GM18861 (cell line): ENCODE data around the gene MAGEB17.
A peak's percentile ranks its signal among the peaks of the same experiment; 100 is the strongest.
"Not testable (repeated sequence)": the region's sequence is repeated elsewhere in the genome, so short reads cannot be mapped to it uniquely, and the experiment has no call there.

Experiments used
- ATAC-seq: cut with Tn5 transposase; IDR thresholded peaks from one replicate; pipeline ENCODE4 v1.9.1; 2021; ENCODE audit not compliant: unreplicated experiment

MAGEB17 gene, protein sequence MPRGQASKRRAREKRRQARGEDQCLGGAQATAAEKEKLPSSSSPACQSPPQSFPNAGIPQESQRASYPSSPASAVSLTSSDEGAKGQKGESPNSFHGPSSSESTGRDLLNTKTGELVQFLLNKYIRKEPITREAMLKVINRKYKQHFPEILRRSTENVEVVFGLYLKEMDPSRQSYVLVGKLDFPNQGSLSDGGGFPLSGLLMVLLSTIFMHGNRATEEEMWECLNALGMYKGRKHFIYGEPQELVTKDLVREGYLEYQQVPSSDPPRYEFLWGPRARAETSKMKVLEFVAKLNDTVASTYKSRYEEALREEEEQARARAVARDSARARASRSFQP

DNA sequence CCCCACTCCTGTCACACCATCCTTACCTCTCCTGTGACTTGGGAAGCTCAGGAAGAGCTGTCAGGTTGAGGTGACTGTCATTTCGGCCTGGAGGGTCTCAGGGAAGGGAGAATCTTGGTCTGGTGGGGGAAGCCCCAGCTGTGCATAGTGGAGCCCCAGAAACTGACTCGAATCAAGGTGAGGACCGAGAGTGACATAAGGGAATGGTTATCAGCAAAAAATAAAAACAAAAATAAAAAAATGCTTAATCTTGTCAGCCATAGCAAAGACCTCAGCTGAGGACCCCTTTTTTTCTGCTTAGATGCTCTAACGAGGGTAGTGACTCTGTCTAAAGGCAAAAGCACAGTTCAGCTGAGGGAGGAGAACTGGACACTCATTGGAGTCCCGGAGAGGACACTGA, at the start of gene MAGEB17:
Gene MAGEB17, plus strand, starts transcription at position 301 of the 400 bp plus-strand sequence. CDS start 2,902 bp downstream, outside the sequence.
- ATAC-seq = no peak

DNA sequence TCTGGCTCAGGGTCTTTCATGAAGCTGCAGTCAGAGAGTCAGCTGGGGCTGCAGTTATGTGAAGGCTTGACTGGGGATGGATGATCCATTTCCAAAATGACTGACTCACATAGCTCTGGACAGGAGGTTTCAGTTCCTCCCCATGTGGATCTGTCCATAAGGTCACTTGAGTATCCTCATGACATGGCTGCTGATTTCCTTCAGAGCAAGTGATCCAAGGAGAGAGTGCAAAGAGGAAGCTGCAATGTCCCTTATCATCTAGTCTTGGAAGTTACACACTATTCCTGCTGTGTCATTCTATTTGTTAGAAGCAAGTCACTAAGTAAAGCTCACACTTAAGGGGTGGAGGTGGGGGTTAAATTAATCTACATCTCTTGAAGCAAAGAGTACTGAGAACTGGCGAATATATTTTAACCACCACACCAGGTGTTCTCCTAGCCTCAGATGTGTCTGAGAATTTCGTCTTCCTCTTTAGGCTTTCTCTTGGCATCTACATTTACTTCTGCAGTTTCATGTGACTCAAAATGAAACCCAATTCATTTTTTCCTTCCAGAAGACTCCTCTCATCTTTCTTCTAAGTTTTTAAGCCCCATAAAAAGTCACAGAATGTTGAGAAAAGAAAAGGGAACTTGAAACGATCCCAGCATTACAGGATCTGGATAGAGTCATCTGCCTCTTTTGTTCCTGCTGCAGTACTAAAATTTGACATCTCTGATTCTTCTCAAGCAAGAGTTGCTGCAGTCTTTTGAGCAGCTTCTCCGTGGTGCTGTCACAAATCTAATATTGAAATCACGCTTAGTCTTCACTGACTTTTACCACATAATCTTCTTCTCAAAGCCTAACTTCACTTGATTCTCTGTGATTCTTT, 47.7 kb upstream of the MAGEB17 start:
- ATAC-seq = peak; percentile 83

DNA sequence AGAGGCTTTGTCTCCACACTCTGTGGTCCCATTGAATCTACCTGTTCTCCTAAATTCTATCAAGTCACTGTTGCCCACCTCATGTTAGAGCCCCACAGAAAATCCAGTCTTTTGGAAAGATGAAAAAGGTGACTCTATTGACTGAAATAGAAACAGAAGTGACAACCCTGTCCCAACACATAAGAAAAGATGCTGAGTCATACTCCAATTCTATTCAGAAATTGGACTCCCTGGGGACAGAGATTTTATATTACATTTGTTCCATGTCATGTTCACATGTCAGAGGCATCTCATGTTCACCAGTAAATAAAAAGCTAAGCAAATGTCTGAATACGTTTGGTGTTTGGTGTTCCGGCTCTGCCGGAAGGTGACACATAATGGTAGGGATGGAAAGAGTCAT, 46.9 kb upstream of the MAGEB17 start:
- no peak for ATAC-seq

DNA sequence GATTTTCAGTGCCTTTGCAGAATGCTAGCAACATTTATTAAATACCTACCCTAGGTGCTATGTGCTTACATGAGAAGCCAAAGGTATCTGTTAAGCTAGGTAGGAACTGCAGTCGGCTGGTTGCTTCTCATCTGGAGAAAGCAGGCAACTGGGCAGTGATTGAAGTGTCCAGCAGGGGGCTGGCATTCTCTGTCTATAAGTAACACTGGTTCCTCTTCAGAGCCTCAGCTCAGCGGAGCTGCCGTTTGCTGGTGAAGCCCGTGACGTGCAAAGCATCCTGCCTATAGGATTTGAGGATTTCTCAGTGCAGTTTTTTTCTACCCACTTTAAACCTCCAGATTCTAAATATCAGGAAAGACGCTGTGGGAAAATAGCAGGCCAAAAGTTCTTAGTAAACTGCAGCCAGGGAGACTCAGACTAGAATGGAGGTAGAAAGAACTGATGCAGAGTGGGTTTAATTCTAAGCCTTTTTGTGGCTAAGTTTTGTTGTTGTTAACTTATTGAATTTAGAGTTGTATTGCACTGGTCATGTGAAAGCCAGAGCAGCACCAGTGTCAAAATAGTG, 44.0 kb upstream of the MAGEB17 start, which contains the start of gene GRPR:
Gene GRPR, plus strand, starts transcription at position 344 of the 565 bp plus-strand sequence. CDS start 389 bp downstream, outside the sequence.
- peak; percentile 58 for ATAC-seq

DNA sequence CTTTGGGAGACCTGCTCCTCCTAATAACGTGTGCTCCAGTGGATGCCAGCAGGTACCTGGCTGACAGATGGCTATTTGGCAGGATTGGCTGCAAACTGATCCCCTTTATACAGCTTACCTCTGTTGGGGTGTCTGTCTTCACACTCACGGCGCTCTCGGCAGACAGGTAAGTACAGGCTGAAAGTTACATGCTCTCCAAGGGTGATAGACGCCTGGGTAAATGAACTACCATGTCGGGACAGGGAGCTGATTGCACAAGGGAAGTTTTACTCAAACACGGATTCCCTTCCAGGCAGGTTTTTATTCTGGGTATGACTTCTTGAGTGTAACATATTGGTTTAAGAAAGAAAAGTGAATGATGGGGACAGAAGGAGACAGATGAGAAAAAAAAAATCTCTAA, 43.1 kb upstream of the MAGEB17 start:
- ATAC-seq = no peak

DNA sequence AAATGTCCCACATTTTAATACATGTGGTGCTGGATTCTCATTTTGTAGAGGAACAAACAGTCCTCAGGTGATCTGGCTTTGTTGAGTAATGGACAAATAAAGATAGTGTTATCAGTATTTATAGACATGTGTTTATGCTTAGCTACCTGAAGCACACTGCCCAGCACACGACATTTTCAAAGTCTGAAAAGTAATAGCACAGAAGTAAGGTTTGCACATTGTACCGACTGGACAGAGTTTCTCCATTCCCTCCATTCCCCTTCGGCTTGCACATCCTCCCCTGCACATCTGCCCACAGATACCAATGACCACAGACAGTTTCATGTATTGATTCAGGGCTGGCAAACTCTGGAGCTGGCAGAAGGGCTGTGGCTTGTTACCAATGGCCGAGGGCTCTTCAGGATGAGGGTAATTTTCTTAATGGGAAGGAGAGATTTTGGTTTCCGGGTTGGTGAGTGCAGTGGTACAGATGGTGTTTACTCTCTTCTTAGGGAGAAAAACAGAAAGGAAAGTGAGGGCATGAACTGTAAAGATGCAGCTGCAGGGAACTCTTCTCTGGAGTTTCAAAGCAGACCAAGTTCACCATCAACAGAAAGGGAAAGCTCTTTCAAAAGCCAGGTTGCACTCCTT, 41.6 kb upstream of the MAGEB17 start:
- ATAC-seq = no peak

DNA sequence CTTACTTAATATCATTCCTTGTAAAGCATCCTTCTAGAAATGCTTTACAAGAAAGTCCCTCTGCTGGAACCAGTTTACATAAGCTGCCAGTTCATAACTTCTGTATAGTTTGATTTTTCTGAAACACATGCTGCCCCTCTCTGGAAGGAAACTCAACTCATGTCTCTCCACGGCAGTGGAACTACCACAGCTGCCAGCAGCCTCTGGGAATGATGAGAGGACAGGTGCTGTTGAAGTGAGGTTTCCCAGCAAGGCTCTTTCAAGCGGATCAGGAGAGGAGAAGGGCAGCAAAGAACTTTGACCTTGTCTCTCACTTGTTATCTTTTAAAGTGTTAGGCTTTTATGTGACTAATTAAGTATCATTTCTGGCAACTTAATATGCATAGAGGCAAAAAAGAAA, 36.6 kb upstream of the MAGEB17 start:
- no peak for ATAC-seq

DNA sequence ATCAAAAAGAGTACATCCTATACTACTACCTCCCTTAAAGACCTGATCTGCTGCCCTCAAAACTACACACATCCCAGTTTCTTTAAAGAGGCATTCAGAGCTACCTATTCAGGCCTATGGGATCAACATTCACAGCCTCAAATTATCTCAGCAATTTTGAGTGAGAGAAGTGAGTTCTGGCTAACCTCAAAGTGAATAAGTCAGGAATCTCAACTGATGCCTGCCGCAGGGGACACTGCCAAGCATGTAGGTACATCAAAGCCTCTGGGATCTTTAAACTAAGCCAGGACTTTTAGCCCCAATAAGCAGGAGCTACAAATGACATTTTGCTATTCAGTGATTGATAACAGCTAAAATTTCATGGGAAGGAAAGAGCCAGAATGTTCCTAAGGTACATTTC, 32.3 kb upstream of the MAGEB17 start:
- no peak for ATAC-seq

DNA sequence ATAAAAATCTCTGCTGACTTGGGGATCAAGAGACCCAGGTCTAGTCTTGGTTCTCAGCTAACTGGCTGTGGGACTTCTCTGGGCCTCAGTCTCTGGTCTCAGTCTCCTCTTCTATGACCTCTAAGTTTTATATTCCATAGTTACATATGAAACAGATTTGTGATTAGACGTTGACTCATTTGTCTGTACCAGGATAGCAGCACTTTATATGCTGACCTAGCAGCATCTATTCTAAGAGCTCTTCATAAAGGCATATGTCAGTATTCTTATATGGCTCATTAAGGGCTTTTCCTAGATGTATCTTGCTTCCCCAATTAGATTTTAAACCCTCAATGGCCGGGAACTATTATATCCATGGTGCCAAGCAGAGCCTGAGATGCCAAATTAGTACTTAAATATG, 31.2 kb upstream of the MAGEB17 start:
- no peak for ATAC-seq

DNA sequence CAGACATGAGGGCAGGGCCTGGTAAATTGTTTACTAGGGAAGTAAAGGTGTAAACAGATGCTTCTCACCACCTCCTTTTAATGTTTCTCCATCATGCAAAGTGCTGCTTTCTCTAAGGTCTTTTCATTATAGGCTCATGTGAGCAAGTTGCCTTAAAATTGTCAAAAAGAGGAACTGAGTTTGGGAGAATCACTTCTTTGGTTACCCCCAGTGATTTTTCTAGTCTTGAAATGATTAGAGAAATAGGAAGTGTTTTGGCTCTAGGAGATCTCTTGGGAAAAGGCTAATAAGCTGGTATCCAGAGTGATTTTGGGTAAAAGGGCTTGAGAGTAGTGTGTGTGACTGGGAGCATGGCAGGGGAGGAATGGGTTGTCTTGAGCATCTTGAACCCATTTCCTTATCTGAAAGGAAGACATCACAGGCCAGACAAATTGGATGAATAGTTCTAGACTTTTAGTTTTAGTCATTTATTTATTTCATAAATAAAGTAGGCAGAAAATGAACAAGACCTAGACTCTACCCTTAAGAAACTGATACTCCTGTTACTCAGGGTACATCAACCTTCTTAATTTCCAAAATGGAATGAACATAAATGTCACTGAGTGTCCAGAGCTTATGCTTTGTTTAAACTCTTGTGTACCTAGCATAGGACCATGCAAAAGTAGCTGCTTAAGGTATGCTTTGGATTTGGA, 29.7 kb upstream of the MAGEB17 start:
- ATAC-seq = peak; percentile 78

DNA sequence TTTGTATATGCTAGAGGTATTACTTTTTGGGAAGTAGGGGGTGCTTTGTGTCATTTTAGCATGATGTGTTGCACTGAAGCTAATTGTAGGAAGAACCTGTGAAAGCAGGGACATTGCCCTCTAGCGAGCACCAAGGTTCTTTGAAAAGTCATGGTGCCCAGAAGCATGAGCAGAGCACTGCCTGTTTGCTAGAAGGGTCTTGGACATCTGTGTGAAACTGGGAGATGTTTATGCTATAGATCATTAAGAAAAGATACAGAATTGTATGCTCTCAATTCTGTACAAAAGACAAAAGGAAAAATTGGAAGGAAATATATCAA, 29.2 kb upstream of the MAGEB17 start:
- peak; percentile 29 for ATAC-seq

DNA sequence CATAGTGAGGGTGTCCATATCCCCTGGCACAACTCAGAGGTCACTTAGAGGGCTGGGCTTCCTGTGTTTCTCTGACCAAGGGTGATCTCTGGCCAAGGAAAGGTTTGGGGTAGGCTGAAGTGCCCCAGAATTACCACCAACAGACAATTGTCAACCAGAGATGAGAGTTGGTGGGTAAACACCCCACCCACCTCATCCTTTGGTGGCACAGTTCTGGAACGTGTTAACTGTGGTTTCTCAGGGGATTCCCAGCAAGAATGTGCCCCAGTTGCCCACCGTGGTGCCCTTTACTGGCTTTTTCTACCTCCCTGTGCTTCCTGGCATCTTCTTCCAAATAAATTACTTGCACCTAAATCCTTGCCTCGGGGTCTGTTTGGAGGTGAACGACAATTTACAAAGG, 26.8 kb upstream of the MAGEB17 start:
- no peak for ATAC-seq

DNA sequence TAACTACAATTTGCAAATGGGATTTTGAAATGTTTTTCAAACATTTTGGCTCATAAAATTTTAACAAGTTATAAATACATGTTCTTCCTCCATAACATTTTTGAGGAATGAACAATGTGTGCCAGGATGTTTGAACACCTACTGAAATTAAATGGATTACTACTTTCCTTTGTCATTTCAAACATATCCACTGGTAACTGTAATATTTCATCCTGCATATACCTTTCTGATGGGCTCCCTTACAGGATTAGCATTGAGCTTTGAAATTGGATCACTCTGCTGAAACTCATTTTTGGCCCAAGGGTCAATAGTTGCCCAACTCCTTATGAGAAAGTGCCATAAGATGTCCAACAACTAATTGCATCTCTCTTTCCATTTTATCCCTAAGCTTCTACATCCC, 26.3 kb upstream of the MAGEB17 start:
- ATAC-seq = no peak

DNA sequence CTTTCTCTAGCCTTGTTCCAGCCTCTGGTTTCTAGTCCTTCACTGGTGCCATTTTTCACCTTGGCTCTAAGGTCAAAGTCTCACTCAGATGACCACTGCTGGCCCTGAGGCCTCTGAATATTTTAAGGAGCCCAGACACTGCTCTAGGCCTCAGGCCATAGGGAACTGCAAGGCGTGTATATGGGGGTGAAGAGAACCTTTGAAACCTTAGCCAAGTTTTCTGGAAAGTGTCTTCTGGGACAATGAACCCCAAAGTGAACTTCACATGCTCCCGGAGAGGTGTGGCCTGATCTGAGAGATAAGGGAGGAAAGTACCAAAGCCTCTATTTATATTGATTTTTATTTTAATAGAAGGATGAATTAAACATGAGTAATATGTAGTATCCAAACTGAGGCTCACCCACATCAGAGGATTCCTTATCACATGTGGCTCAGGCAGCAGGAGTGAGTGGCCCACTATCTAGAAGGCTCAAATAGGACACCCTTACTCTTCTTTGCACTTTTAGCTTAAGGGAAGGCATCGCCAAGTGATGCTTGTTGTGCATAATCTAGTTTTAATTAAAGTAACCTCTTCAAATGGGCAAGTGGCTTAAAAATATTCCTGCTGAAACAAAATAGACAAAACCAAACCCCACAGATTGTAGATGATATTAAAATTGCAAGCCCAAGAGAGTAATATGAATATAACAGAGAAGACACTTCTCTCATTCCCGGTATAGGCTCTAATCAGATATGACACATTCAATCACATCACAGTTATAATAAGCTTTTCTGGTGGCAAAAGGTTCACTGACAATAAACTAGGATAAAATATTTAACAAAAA, 25.6 kb upstream of the MAGEB17 start:
- no peak for ATAC-seq

DNA sequence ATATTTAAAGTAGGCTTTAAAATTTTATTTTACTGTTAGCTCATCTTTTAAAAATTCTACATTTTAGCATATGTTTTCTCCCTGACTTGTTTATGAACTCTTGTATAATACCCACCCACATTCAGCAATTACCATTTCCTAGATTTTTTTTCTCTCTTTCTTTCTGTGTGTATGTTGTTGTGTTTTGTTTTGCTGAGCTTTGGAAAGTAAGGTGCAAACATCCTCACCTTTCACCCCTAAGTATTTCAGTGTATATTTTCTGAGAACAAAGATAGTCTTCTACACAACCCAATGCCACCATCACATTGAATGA, 25.1 kb upstream of the MAGEB17 start:
- no peak for ATAC-seq

DNA sequence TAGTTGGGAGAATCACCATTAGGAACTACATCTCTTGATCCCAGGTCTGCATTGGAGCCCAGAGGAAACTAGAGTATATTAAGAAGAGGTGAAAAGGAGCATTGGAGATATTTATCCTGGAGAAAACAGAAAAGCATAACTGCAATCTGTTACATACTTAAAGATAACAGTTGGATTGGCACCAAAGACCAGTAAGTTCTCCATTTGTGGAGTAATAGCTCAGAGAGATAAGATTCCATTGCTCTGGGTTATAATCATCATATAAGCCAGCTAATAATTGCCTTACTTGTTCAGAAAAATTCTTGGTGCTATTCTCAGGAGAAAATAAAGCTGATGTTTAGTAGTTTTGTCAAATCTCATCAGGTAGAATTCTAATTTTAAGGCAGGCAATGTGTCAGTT, 23.3 kb upstream of the MAGEB17 start:
- no peak for ATAC-seq

DNA sequence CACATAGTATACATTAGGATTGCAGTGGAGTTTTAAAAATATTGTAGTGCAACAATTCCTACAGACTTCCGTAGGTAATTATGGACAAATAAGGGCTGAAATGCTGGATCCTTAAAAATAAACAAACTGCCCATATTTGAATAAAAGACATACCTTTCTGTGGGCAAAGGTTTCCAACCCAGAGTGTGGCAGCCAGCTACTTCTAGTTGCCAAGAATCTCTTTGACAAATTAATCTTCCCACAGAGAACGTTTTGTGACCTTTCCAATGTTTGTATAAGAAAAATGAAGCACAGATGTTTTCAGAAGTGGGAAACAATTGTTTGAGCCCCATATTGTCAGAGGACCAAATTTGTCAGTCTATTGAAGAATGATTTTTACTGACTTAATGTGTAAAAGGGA, 22.9 kb upstream of the MAGEB17 start:
- ATAC-seq = no peak

DNA sequence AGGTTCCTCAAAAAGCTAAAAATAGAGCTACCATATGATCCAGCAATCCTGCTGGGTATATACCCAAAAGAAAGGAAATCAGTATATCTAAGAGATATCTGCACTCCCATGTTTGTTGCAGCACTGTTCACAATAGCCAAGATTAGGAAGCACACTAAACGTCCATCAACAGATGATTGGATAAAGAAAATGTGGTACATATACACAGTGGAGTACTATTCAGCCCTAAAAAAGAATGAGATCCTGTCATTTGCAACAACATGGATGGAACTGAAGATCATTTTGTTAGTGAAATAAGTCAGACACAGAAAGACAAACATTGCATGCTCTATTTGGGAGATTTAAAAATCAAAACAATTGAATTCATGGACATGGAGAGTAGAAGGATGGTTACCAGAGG, 22.2 kb upstream of the MAGEB17 start:
- ATAC-seq = not testable (repeated sequence)

DNA sequence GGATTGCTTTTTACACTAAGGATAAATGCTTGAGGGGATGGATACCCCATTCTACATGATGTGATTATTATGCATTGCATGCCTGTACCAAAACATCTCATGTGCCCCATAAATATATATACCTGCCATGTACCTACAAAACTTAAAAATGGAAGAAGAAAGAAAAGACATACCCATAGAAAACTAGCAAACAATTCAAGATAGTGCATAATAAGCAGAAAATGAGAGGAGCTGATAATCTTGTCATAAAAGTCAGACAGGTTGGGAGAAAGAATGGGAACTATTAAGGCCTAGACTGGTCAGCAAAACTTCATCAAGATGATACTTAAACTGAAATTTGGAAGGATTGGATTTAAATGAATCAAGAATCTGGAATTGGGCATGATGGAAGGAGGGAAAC, 21.6 kb upstream of the MAGEB17 start:
- ATAC-seq = no peak

DNA sequence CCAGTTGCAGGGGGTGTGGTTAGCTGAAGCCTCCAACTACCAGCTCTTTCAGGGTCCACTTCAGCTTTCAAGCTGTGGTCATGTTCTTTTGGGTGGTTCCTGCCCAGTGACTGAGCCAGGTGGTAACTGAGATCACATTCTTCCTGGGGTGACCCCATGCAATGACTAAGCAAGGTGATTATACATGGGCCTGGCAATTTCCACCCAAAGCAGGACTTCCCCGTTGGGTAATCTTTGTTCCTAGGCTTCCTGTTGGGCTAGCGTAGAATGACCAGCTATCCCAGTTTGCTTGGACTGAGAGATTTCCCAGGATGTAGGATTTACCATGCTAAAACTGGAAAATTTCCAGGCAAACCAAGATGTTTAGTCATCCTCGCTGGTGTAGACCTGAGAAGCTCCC, 18.4 kb upstream of the MAGEB17 start:
- no peak for ATAC-seq
